ENCODE measurements around the gene THPO.

Gene THPO

GRCh38 chr3:184377882-184378445, at the start of gene THPO:
Gene THPO (minus strand): TSS chr3:184378207. CDS start chr3:184376259, 1,948 bp downstream.
- no peak for DNase-seq

DNA sequence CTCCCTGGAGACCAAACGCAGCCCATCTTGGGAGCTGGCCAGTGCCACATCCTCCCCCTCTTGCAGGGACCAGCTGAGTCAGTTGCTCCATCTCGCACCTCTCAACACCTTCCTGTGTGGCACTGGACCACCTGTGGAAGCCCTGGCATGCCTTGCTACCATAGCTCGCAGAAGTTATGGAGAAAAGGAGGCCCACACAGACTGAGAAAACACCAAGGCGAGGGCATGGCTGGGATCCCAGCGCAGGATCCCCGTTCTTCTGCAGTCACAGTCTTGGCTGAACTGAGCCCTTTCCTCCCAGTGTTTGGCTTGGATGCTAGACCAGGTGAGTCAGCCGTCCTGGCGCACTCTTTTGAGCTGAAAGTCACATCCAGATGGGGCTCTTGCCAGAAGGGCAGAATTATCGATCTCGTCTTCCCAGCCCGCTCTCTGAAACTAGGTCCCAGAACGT, 48.7 kb upstream of the THPO start:
- DNase-seq, result no peak

GRCh38 chr3:184423561-184423960, 45.6 kb upstream of the THPO start:
- DNase-seq, result no peak

DNA sequence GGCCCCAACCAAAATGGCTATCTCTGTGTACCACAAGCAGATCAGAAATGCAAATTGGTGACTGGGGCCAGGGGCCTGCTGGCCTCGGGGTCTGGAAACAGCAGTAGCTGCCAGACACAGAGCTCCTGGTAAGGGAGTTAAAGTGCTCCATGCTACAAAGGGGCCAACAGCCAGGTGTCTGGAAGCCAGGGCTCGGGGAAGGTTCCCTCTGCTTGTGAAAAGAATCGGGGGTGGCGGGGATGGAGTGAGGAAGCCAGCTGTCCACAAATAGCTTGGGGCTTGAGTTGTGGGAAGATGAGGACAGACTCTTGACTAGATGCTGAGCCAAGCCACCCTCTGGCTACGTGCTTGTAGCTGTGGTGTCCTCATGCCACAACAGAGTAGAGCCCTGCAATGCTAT, 41.2 kb upstream of the THPO start:
- no peak for DNase-seq

GRCh38 chr3:184417619-184418327, 39.8 kb upstream of the THPO start:
- no peak for DNase-seq

DNA sequence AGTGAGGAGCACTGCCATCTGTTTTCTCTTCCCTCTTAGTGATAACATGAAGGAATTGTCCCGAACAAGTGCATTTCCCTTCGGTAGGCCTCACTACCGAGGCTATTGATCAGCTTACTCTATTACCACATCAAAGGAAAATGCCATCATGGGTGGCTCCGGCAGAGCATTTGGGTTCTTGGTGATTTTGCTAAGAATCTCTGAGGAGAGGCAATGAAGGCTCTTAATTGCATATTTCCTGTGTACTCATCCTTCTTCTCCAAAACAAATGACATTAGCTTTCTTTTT, 37.1 kb upstream of the THPO start:
- DNase-seq, result no peak

- no peak for DNase-seq
Observed at GRCh38 chr3:184414418-184415202, 36.6 kb upstream of the THPO start.

DNA sequence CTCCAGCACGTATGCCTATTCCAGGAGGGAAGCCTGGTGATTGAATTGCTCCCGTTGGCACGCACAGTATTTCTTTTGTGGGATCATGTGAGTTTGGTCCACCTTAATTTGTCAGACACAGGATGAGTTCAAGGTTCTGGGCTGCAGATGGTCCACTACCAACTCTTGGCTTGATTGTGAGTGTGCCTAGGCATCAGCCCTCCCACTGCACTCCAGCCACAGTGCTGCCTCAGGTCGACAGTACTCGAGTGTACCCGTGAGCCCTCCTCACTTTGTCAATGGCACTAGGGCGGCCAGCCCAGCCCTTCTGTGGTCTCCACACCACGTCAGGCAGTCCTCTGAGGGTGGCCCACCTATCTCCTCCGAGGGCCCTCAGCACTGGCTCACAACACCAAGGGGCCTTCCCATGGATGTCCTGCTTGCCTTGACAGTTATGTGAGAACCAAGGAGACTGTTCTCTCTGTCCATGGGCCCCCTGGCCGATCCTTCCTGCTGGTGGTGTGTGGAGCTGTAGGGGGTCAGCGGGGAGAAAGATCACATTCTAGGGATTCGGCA, 32.0 kb upstream of the THPO start:
- DNase-seq, result no peak

- no peak for DNase-seq
Observed at GRCh38 chr3:184409331-184409926, 31.4 kb upstream of the THPO start.

- no peak for DNase-seq
Observed at GRCh38 chr3:184405075-184406030, 27.3 kb upstream of the THPO start.

GRCh38 chr3:184399410-184399809, 21.4 kb upstream of the THPO start:
- no peak for DNase-seq

DNA sequence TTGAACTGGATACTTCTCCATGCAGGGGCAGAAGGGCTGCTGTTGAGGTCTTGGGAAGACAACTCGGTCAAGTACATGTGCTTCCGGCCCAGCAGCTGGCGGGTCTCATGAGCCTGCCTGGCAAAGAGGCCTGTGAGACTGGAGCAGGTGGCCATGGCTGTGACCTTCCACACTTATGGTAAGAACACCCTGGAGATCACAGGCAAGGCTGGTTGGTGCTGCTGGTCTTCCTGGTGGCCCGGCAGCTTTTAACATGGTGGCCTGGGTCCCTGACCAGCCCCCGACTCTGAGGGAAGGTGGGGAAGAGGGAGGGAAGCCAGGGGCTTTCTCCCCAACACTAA, 17.3 kb upstream of the THPO start:
- DNase-seq, result no peak

DNA sequence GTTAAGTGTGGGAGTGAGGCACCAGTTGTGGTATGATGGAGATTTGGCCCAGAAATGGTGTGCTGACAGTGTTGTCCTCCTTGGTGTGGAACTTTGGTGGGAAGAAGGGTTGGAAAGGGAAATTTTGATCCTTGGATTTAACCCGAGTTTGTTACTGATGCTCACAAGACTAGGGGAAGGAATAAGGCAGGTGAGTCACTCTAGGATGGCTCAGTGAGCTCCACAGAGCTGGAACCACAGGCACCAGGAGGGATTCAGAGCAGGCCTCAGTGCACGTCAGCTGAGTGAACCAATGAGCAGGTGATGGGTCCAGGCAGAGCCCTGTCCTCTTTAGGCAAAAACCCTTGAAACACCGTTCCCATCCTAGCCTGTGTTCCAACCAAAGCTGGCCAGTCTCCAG, 13.3 kb upstream of the THPO start:
- DNase-seq, result no peak

DNA sequence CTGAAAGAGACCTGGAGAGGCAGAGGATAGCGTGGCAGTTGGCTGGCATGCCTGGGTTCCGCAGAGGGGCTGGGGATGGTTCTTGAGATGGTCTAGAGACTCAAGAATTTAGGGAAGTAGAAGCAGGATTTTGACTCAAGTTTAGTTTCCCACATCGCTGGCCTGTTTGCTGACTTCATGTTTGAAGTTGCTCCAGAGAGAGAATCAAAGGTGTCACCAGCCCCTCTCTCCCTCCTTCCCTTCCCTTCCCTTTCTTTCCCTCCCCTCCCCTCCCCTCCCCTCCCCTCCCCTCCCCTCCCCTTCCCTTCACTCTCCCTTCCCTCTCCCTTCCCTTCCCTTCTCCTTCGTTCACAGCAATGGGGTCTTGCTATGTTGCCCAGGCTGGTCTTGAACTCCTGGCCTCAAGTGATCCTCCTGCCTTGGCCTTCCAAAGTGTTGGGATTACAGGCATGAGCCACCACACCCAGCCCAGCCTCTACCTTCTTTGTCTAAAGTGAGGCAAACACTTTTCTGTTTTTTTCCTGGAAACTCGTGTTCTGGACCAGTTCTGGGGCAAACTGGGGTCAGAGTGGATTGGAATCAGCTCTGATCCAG, 12.0 kb upstream of the THPO start:
- DNase-seq, result no peak

DNA sequence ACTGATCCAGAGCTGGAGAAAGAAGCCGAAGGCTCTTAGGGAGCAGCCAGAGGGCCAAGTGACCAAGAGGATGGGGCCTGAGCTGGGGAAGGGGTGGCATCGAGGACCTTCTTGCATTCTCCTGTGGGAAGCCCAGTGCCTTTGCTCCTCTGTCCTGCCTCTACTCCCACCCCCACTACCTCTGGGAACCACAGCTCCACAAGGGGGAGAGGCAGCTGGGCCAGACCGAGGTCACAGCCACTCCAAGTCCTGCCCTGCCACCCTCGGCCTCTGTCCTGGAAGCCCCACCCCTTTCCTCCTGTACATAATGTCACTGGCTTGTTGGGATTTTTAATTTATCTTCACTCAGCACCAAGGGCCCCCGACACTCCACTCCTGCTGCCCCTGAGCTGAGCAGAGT, 11.4 kb upstream of the THPO start:
- DNase-seq, result no peak

DNA sequence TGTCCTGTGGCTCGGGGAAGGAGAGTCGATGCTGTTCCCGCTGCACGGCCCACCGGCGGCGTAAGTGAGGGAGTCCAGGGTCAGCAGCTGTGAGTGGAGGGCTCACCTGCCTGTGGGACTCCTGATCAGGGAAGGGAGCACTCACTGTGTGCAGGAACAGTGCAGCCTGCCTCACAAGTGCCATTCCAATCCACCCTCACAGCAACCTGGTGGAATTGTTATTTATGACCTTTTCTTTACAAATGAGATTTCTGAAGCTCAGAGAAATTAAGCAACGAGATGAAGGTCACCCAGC, 10.9 kb upstream of the THPO start:
- DNase-seq, result no peak

GRCh38 chr3:184388164-184388935, 10.3 kb upstream of the THPO start:
- DNase-seq, result no peak

- no peak for DNase-seq
Observed at GRCh38 chr3:184387174-184387714, 9.2 kb upstream of the THPO start.

- DNase-seq, result no peak
Observed at GRCh38 chr3:184386047-184386806, 8.2 kb upstream of the THPO start.

- no peak for DNase-seq
Observed at GRCh38 chr3:184384856-184385422, 6.9 kb upstream of the THPO start.
